HG03135 (cell line): ENCODE results near the gene EIF4G3.
"Not testable (repeated sequence)": the region's sequence is repeated elsewhere in the genome, so short reads cannot be mapped to it uniquely, and the experiment has no call there.

Experiments
- ATAC-seq: cut with Tn5 transposase; IDR thresholded peaks from one replicate; pipeline ENCODE4 v1.9.1; 2021; ENCODE audit warnings: mild to moderate bottlenecking, moderate library complexity; ENCODE audit not compliant: unreplicated experiment

EIF4G3 gene

DNA sequence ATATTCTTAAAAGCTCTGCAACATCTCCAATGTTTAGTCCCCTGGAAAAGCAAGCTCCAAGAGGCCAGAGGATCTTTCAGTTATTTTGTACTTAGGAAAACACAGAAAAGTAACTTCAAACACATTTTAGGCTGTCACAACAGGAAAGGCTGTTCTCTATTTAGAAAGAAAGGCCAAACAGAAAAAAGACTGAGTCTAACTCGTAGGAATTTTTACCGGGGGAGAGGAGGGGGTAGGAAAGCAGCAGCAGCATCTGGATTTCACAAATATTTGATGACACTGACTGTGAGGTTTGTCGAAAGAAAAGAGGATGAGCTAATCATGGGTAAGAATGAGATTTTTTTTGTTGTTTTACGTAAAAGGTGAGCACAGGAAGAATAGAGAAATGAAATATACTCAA lies 107.1 kb downstream of the EIF4G3 start:
- ATAC-seq, result no peak

- no peak for ATAC-seq
Observed at GRCh38 chr1:21068937-21069336, 107.8 kb downstream of the EIF4G3 start.

GRCh38 chr1:21067551-21068227 lies 109.0 kb downstream of the EIF4G3 start:
- ATAC-seq, result no peak

- no peak for ATAC-seq
Observed at GRCh38 chr1:21066356-21067012, 110.2 kb downstream of the EIF4G3 start.

GRCh38 chr1:21065851-21066250 lies 110.8 kb downstream of the EIF4G3 start:
- no peak for ATAC-seq

DNA sequence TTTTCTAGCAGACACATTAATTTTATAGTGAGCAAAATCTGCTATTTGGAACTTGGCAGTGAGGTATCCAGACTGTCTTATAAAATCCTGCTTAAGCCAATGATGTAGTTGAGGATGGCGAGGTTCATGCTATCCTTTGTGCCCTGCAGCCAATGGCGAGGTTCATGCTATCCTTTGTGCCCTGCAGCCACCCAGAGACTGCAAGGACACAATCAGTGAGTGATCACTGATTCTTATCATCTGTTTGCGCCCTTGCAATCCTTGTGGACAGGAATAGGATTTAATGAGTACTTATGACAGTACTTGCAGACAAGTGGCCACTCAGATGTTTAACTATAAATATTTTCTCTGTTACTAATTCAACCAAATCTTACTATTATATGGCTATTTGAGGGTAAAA lies 112.6 kb downstream of the EIF4G3 start:
- no peak for ATAC-seq

DNA sequence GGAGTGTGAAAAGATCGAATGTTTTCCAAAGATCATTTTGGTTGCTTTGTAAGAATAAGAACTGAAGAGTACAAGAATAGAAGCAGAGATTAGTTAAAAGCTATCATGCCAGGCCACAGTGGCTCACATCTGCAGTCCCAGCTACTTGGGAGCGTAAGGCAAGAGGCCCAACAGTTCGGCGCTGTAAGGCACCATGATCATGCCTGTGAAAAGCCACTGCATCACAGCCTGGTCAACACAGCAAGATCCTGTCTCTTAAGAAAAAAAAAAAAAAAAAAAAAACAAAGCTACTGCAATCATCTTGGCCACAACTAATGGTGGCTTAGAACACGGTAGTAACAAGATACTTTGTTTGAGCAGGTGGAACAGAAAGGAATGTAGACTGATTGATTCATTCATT lies 116.2 kb downstream of the EIF4G3 start:
- no peak for ATAC-seq

- no peak for ATAC-seq
Observed at GRCh38 chr1:21059021-21059420, 117.7 kb downstream of the EIF4G3 start.

DNA sequence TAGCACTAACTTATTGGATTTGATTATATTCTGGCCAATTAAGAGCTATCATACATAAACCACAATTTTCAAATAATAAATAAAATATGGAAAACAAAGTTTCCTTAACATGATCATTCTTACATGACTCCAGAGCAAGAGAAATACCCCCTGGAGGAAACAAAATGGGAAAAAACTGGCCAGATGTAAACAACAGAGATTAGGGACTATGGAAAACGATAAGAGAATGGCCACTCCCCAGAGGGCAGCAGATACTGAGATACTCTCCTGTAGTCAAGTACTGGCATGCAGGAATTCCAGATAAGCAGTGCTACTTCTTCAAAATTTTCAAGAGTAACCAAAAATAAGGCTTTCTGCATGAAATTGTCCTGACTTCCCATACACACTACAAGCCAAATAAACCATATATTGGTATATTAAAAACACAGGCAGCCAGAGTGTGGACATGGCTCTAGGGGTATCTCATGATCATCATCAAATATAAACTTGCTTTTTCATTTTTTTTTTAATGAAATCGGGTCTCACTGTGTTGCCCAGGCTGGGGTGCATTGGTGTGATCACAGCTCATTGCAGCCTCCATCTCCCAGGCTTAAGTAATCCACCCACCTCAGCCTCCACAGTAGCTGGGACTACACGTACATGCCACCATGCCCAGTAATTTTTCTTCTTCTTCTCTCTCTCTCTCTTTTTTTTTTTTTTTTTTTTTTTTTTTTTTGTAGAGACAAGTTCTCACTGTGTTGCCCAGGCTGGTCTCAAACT lies 118.5 kb downstream of the EIF4G3 start:
- ATAC-seq, result no peak

DNA sequence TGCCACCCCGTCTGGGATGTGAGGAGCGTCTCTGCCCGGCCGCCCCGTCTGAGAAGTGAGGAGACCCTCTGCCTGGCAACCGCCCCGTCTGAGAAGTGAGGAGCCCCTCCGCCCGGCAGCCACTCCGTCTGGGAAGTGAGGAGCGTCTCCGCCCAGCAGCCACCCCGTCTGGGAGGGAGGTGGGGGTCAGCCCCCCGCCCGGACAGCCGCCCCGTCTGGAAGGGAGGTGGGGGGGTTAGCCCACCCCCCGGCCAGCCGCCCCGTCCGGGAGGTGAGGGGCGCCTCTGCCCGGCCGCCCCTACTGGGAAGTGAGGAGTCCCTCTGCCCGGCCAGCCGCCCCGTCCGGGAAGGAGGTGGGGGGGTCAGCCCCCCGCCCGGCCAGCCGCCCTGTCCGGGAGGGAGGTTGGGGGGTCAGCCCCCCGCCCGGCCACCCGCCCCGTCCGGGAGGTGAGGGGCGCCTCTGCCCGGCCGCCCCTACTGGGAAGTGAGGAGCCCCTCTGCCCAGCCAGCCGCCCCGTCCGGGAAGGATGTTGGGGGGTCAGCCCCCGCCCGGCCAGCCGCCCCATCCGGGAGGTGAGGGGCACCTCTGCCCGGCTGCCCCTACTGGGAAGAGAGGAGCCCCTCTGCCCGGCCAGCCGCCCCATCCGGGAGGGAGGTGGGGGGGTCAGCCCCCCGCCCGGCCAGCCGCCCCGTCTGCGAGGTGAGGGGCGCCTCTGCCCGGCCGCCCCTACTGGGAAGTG lies 123.3 kb downstream of the EIF4G3 start:
- not testable (repeated sequence) for ATAC-seq

GRCh38 chr1:21052034-21052433 lies 124.7 kb downstream of the EIF4G3 start:
- ATAC-seq, result no peak

DNA sequence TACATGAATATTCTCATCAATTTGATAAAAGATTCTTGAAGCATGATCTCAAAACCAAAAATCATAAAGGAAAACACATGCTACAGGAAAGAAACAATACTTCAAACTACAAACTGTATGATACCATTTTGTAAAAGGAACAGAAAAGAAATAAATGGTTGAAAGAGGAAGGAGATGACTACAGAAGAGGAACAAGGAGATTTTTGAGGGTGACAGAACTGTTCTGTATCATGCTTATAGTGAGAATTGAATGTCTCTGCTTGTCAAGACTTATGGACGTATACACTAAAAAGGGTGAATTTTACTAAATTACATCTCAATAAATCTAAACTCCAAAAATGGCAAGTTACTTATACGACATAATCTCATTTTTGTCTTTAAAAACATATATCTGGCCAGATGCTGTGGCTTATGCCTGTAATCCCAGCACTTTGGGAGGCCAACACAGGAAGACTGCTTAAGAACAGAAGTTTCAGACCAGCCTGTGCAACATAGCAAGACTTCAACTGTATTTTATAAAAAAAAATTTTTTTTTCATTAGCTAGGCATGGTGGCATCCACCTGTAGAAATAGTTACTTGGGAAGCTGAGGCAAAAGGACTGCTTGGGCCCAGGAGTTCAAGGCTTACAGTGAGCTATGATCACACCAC lies 125.4 kb downstream of the EIF4G3 start:
- ATAC-seq, result no peak

DNA sequence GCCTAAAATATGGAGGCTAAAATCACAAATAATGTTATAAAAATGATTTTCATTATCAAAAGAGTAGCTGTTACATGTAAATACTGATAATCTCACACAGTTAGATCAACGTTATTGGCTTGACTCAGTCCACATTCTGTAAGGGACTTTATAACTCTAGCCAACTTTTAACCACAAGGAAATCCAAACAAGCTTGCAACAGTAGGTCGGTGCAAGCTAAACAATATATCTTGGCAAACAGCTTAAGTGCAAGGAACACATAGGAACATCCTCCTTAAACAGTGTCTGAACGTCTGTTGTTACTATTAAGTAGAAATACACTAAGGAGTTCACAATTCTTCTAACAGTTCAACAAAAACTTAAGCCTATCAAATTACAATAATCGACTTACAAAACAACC lies 126.7 kb downstream of the EIF4G3 start:
- no peak for ATAC-seq

DNA sequence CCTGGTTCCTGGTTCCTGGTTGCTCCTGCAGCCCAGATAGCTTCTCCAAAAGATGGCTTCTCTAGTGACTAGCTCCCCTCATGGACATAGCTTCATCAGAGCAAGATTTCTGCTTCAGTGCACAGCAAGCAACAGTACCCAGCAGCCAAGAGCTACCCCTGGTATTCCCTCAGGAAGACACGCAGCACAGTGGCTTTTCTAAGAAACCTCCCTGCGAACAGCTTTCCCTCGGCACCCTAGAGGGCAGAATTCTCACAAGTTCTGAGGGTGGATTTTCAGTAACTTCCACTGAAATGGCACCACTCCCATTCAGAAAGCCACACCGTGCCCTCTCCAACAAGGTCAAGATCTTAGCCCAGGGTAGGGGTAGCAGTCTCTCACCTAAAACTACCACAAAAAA lies 128.2 kb downstream of the EIF4G3 start:
- no peak for ATAC-seq

DNA sequence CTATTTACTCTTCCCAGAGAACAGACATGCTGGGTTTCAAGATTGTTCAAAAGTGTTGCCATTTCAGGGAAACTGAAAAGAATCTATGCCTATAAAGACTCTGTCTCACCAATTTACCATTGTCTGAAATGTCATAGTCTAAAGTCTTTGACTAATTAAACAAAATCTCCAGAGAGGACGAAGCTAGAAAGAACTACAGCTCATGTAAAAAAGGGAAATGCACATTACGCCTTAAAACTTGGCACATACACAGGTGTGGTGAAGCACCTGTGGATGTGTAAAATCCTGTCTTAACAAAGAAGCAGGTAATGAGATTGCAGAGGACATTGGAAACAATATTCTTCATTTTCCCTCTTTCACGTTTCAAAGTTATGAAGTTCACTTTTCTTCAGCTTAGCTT lies 130.6 kb downstream of the EIF4G3 start:
- ATAC-seq, result no peak

GRCh38 chr1:21045351-21045750 lies 131.3 kb downstream of the EIF4G3 start:
- ATAC-seq, result no peak

- no peak for ATAC-seq
Observed at GRCh38 chr1:21042929-21043605, 133.6 kb downstream of the EIF4G3 start.

- no peak for ATAC-seq
Observed at GRCh38 chr1:21041541-21041940, 135.2 kb downstream of the EIF4G3 start.

GRCh38 chr1:21037091-21037490 lies 139.6 kb downstream of the EIF4G3 start:
- no peak for ATAC-seq

GRCh38 chr1:21035794-21036193 lies 140.9 kb downstream of the EIF4G3 start:
- ATAC-seq, result no peak
